Globus pallidus (tissue), 1 donor: ENCODE measurements around the gene COL23A1.

Experiments
- DNase-seq: peaks from one replicate; pipeline ENCODE4 v3.0.0-alpha.2; 2015; ENCODE audit warnings: low spot score

COL23A1 gene

DNA sequence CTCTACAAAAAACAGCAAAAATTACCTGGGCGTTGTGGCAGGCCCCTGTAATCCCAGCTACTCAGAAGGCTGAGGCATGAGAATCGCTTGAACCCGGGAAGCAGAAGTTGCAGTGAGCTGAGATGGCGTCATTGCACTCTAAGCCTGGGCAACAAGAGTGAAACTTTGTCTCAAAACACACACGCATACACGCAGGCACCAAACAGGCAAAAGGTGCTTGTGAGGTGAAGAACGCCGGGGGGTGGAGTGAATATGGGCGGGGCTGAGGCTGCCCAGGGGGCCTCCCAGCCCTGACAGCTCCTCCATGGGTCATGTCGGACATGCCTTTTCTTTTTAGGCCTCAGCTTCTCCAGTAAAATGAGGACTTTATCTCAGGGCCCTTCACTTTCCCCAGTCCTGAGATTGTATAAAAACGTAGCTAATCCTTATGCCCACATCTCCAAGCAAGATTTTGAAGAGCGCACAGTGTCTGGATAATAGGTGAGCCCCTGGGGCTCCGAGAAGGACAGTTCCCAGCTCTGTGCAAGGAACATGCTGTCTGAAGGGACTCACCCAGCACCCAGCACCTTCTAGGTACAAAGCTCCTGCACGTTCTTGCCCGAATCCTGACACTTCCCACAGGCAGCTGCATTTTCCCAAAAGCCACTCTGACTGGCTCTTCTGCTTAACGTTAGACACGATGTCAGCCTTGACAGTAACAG, 168.3 kb downstream of the COL23A1 start:
- DNase-seq, result no peak

DNA sequence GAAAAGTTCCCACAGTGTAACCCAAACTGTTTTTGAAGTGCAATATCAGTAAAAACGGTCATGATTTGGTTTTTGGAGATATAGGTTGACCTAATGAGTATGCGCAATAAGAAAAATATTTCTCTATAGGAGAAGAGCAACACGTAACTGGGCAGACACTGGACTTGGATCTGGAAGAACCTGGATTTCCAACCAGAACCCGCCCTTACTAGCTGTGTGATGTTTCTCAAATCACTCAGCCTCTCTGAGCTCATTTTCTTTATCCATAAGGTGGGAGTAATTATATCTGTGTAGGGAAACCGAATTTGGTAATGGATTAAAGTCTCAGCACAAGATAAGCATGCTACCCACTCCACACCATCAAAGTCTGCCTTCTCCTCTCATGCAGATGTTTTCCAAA, 169.1 kb downstream of the COL23A1 start:
- DNase-seq, result no peak

DNA sequence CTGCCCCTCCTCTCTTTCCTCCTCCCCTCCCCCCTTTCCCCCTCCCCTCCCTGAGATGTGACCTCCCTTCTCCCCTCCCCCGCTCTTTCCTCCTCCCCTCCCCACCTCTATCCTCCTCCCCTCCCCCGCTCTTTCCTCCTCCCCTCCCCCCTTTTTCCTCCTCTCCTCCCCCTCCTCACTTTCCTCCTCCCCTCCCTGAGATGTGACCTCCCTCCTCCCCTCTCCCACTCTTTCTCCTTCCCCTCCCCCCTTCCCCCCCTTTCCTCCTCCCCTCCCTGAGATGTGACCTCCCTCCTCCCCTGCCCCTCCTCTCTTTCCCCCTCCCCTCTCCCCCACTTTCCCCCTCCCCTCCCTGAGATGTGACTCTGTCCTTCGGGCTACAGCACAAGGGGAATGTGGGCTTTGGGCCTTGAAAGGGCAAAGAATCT, 169.8 kb downstream of the COL23A1 start:
- DNase-seq, result no peak

DNA sequence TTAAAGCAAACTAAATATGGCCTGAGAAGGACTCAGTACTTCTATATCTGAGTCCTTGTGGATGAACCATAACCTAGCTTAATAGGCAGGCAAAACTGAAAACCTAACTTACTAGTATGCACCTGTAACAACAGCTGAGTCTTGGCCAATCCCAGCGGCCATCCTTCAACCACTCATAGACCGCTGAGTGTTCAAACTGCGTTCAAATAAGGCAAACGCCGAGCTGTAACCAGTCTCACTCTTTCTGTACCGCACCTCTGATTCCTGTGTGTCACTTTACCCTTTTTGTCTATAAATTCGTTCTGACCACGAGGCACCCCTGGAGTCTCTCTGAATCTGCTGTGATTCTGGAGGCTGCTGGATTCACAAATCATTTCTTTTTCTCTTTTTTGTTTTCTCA, 170.5 kb downstream of the COL23A1 start:
- DNase-seq, result no peak

DNA sequence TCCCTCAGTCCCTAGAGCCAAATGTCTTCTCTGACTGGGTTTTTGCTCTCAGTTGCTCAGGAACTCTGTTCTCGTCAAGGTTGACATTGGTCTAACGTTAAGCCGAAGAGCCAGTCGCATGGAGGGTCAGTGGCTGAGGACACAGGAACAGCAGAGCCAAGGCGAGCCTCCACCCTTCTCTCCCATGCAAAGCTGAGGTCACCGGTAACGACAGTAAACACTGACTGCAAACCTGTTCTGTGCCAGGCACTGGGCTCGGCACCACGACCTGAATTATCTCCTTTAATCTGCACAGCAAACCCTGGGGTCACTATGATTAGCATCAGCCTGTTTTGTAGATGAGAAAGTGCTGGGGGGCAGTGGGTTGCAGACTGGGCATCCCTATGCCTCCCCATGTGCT, 171.0 kb downstream of the COL23A1 start:
- no peak for DNase-seq

DNA sequence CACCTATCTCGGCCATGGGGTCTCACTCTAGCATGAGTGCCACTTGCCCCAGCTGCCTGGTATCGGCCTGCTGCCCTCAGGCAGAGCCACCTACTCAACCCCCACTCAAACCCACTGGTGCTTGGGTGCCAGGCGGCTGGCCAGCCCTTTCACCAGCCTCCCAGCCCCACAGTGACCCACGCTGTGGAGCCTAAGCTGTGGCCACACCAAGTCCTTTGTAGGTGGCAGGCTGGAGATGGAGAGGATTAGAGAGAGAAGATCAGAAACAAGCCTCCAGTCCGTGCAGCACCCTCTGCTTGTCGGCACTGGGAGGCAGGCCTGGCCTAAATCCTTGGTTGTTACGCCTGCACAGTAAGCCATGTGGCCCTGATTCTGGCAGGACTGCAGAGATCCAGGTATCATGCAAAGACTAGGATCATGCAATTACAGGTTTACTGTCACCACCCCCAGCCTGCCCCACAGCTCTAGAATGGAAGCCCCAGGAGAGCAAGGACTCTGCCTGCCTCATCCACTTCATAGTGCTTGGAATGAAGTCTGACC, 171.7 kb downstream of the COL23A1 start:
- DNase-seq, result no peak

DNA sequence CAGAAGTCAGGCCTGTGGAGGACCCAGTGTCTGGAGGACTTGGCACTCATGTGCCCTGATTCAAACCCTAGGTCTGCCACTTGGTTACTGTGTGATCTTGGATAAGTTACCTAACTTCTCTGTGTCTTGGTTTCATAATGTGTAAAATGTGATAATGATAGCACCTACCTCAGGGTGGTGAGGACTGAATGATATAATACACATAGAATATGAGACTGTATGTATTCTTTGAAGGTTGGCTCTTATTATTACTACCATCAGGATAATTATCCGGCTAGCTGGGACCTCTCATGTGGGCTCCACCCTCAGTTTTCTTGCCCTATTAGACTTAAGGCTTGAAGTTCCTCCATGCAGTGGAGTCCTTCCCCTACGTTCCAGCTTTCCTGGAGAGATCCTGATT, 172.2 kb downstream of the COL23A1 start:
- no peak for DNase-seq

DNA sequence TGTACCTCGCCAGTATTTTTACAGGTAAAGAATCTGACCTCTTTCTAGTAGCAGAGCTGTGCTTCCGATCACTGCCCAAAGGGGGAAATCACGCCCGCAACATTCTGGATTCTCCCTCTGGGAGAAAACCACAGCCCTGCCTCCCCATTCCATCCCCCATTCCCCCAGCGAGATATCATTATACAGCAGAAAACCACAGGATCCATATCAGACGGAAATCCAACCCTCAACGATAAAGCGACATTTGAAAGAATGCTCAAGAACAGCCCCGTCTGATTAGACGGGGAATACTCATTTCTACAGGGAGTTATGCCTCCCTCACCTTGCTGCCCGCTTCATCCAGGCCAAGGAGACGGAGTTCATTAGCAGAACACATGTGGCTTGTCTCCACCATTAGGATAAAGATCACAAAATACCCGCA, 172.8 kb downstream of the COL23A1 start:
- DNase-seq, result no peak

DNA sequence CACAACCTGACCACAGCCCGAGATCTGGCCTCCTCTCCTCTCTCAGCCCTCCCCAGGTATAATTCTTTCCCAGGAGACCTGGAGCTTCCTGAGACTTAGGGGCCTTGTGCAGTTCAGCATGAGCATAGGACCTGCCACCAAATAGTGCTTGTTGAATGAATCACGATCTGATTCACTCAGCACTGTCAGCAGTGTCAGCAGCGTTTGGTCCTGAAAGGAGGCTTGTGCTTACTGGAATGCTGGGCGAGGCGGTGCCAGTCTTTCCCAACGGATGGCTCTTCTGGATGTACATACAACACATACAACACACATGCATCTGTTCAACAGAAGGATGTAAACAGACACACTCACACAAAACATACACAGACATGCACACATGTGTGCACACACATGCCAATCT, 173.3 kb downstream of the COL23A1 start:
- DNase-seq, result no peak

DNA sequence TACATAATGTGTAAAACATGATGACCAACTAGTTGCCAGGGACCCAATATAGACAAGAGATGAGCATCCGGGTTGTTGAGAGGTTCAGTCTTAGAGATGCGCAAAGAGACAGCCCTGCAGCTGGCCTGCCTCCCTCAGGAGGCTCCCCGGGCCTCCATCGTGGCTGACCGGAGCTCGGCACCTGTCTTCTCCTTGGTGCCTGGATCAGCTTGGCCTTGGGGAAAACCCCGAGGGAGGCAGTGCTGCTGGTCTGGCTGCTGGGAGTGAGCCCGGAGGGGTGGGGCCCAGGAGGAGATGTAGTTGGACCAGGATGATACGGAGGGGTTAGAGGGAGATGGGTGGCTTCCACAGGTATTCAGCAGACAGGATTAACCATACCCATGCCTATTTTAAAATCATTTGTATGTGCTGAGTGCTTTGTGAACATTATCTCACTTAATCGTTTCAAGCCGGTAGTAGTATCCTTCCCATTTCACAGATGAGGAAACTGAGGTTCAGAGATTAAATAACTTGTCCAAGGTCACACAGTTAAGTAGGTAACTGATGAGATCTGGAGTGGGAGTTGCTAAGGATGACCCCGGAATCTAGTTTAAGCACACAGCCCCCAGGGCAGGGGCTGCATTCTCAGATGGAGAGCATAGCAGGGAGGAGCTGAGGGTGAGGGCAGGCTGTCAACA, 173.8 kb downstream of the COL23A1 start:
- no peak for DNase-seq

DNA sequence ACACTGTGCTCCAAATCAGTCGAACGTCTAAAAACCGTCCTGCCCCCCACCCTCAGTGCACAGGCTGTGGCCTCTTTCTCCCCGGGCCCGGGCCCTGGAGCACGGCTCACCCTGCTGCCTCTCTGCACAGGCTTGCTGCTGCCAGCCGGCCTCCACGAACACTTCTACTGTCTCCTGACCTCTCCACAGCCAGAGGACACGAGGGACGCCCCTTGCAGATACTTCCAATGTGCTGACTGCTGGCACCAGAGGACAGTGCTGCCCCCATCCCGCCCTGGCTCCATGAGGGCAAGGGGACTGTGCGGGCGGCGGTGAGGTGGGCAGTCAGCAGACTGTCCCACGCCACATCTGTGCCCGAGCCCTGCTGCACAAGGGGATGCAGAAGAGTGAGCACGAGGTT, 174.8 kb downstream of the COL23A1 start:
- no peak for DNase-seq

DNA sequence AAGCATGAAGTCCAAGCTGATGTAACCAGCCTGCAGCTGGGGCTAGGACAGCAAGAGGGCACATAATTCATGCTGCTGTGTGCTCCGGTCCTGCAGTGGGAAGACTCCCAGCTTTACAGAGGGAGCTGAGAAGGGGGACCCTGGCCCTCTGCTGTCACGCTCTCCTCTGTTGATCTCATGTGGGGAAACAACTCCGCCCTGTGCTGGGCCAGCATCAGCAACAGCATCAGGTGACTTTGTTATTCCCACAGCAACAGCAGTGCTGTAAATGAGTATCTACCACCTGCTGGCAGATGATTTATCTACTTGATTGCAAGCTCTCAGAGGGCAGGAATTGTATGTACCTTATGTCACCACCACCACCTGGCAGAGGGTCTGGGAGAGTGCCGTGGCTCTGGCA, 176.2 kb downstream of the COL23A1 start:
- DNase-seq, result no peak

DNA sequence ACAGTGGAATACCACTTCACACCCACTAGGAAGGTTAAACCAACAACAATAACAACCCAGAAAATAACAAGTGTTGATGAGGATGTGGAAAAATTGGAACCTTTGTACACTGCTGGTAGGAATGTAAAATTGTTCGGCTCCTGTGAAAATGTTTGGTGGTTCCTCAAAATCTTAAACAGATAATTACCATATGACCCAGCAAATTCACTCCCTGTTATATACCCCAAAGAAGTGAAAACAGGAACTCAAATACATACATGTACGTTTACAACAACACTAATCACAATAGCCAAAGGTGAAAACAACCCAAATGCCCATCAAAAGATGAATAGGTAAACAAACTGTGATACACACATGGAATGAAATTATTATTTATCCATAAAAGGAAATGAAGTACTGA, 179.1 kb downstream of the COL23A1 start:
- no peak for DNase-seq

DNA sequence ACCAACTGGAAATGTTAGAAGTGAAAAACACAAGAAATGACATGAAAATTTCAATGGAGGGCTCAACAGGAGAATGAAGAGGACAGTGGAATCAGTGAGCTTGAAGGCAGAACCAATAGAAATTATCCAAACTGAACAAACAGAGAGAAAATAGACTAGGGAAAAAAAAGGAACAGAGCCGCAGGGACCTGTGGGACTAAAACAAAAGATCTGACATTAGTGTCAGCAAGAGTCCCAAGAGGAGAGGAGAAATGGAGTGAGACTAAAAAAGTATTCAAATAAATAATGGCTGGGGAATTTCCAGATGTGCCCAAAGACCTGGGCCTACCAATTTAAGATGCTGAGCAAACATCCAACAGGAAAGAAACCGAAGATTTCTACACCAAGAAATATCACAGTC, 182.5 kb downstream of the COL23A1 start:
- no peak for DNase-seq

DNA sequence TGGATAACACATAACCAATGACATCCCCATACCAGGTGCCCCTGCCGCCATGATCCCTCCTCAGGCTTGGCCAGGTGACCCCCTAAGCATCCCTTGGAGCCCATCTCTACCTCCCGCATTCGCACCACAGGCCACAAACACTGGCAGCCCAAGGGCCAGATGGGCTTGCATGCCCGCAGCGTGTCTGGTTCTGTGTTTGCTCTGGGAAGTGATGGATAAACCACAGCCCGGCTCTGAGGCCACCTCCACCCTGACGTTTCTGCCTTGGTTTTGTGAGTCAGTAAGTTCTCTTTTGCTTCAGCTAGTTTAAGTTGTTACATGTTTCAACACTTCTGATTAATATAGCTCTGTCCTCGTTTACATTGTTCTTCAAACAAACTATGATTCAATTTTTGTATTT, 185.2 kb downstream of the COL23A1 start:
- DNase-seq, result no peak

DNA sequence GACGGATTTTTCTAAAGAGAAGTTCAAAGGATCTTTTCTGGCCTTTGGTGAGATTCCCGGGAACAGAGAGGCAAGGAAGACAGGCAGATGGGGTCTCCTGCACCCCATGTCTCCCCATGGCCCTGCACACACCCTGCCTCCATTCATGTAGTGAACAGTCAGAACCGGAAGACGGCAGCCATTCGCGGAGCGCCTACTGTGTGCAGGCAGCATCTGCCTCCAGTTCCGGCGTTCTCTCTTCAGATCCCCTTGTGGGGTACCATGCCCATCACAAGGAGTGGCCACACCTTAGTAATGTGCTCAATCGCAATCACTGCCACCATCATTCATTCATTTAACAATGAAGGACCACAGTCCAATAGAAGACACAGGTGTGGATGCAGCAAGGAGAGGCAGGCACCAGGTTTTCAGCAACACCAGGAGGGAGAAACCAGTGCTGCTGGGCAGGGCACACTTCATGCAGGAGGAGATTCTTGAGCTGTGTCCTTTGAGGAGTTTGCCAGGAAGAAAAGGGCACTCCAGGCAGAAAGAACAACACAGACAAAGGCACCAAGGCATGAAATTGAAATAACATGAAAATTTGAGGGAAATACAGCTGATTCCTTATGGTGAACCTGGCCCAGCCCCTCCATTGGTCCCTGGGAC, 186.1 kb downstream of the COL23A1 start:
- no peak for DNase-seq

DNA sequence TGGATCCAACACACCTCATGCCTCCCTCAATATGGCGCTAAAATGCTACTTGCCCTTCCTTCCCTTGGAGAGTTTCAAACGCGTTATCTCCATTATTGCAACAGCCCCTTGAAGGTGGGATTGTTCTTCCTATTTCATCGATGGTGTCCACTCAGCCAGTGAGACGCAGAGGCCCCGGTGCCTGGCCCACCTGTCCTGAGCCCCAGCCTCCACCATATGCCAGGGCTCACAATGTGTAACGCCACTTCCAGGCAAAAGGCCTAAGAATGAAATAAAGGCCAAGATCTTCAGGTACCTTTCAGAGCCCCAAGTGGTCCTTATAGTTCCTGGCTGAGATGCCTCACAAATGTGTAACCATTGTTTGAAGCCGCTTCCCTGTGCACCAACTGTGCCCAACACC, 186.8 kb downstream of the COL23A1 start:
- no peak for DNase-seq

DNA sequence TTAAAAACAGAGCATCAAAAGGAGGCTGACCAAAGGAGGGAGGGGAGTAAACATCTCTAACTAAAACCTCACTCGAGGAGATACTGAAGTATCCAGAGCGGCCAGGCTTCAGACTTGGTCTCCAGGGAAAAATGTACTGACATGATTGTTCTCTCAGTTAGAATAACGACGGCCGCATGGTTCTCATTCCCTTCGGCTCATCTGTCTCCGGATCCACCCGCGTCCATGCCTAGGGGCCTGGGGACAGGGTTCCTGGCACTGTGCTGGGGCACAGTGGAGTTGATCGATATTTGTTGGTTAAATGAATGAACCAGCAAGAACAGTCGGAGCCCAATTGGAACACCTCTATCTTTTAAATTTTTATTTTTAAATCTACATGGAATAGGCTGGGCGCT, 190.5 kb downstream of the COL23A1 start:
- no peak for DNase-seq

DNA sequence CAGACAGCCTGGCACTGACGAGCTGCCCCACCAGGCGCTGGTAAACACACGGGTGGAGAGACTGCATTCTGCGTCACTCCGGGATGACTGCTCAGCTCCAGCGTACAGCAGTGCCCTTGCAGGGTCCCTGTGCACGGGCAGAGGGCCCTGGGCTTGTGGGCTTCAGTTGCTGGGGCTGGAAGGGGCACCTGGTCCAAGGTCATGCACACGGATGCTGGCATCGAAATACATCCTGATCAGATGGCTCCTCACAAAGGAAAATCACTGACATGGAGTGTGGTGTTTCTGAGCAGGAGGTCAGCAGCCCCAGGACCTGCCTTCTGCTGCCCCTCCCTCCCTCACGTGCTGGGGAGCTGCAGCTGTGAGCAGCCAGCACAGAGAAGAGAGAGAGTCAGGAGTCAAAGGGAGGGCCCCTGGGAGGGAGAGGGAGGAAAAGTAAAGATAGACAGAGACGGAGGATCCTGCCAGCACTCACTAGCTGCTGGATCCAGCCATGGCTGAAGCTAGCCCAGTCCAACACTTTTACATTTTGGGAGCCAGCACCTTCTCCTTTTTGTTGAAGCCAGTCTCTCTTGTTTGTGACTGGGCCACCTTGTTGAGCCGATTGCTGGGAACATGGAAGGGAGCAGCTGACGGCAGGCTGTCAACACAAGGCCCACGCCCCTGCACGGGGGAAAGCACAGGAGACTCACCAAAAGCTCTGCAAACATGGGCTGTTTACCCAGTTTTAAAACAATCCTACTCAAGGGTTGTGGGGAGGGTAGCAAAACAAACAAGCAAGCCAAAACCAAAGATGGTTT, 191.1 kb downstream of the COL23A1 start:
- no peak for DNase-seq

DNA sequence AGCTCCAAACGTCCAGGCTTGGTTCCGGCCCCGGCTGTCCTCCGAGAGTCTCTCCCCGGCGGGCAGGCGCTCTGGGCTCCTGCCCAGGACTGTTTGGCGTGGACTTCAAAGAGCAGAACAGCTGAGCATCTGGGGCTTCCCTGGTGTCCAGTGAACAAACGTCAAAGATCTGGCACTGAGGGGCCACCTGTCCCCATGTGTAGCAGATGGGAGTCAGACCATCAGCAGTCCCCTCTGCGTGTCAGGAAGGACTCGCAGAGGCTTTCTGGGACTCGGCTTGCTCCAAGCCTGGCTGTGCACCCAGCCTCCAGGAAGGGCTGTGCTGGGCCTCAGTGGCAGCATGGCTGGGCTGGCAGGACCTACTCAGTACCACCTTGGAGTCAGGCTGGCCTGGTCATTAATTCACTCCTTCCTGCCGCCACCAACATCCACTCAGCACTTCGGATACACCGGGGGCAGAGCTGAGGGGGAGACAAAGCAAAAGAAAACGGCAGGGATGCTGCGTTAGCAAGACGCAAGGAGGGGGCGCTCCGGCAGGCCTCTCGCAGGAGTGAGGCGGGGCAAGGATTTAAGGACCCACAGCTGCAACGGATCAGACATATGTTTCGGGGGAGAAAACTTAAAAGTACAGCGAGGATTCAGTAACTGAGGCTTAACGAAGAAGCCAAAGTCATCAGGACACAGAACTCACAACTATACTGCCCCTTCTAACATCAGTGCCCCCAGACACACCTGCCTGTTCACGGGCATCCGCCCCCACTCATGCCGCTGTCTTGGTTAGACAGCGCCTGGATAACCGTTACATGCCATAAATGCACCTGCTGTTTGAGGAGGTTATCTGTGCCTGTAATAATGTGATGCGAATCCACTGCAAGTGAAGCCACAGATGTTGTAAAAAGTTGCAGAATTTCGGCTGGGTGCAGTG, 193.1 kb downstream of the COL23A1 start:
- no peak for DNase-seq

DNA sequence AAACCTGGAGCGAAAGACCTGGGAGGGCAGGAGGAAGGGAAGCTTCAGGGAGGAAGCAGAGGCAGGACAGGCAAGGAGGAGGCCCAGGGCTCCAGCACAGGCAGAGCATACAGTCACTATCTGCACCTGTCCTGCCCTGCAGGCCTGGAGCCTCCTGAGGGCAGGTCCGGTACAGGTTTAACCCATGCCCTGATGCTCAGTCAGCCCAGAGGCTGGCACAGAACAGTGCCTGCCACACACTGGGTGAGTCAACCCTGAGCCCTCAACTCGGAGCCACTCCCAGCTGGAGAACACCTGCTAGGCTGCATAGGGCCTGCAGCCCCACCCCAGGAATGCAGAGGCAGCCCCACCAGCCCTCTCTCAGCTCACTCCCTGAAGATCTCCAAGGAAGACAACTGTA, 196.1 kb downstream of the COL23A1 start:
- no peak for DNase-seq
